ENCODE data around the gene SCGB1C1. TPM values are rescaled to one million over a fixed set of nuclear protein-coding genes. Genes with fewer than 3 reads are reported as not detected.
A peak's percentile ranks its signal among the peaks of the same experiment; 100 is the strongest.
"Not testable (repeated sequence)": the region's sequence is repeated elsewhere in the genome, so short reads cannot be mapped to it uniquely, and the experiment has no call there.

Gene SCGB1C1
- total RNA-seq = not detected

- no CpG with 5 or more reads among the region's 11 CpGs for WGBS, 2 donors (ENCODE audit: low coverage in 1 of 2)
- not testable (repeated sequence) for H3K36me3 ChIP-seq, H3K4me3 ChIP-seq, ATAC-seq, H3K9me3 ChIP-seq, H3K4me1 ChIP-seq, H3K27me3 ChIP-seq, H3K27ac ChIP-seq
These were observed at the start of gene SCGB1C1 for GRCh38 chr11:192674-193128. Gene SCGB1C1 (plus strand): TSS chr11:193078. CDS start chr11:193100, 22 bp downstream.

GRCh38 chr11:180242-180641 is 12.6 kb upstream of the SCGB1C1 start:
- not testable (repeated sequence) for H3K27me3 ChIP-seq, H3K4me1 ChIP-seq, ATAC-seq, H3K4me3 ChIP-seq, H3K36me3 ChIP-seq, H3K9me3 ChIP-seq, H3K27ac ChIP-seq
- peak in 1 of 4 experiments; percentile 34 for TF ChIP-seq CTCF (IDR thresholded peaks at IDR 0.05)
- no CpG with 5 or more reads among the region's 13 CpGs for WGBS, 2 donors (ENCODE audit: low coverage in 1 of 2)

GRCh38 chr11:189200-189783 is 3.6 kb upstream of the SCGB1C1 start:
- H3K9me3 ChIP-seq, H3K4me3 ChIP-seq, H3K27ac ChIP-seq, H3K27me3 ChIP-seq, H3K36me3 ChIP-seq, H3K4me1 ChIP-seq: not testable (repeated sequence)
- WGBS, 2 donors (ENCODE audit: low coverage in 1 of 2) = 81% methylated on average over 18 of the region's 55 CpGs; no CpG with 5 or more reads in 1 of the 2 donors
- peak; percentile 34 for ATAC-seq

- H3K27ac ChIP-seq, H3K9me3 ChIP-seq, H3K36me3 ChIP-seq, H3K4me1 ChIP-seq, H3K4me3 ChIP-seq, H3K27me3 ChIP-seq: not testable (repeated sequence)
- ATAC-seq = peak; percentile 58
- no CpG with 5 or more reads among the region's 25 CpGs for WGBS, 2 donors (ENCODE audit: low coverage in 1 of 2)
These were observed 3.0 kb upstream of the SCGB1C1 start for GRCh38 chr11:189843-190311.

GRCh38 chr11:190546-190945 is 2.3 kb upstream of the SCGB1C1 start:
- 71 to 74% methylated on average over 5 of the region's 5 CpGs for WGBS, 2 donors (ENCODE audit: low coverage in 1 of 2)
- H3K4me1 ChIP-seq, H3K9me3 ChIP-seq, ATAC-seq, H3K4me3 ChIP-seq, H3K36me3 ChIP-seq, H3K27me3 ChIP-seq, H3K27ac ChIP-seq: not testable (repeated sequence)

- TF ChIP-seq CTCF (IDR thresholded peaks at IDR 0.05) = peak in 2 of 4 experiments; percentile 26 to 56
- not testable (repeated sequence) for H3K9me3 ChIP-seq, H3K4me3 ChIP-seq, H3K4me1 ChIP-seq, H3K27me3 ChIP-seq, H3K27ac ChIP-seq, H3K36me3 ChIP-seq
- WGBS, 2 donors (ENCODE audit: low coverage in 1 of 2) = 56% methylated on average over 2 of the region's 8 CpGs; no CpG with 5 or more reads in 1 of the 2 donors
- peak; percentile 46 for ATAC-seq
These were observed 1.1 kb upstream of the SCGB1C1 start for GRCh38 chr11:191490-192478.

- ATAC-seq, H3K27ac ChIP-seq, H3K36me3 ChIP-seq, H3K4me3 ChIP-seq, H3K9me3 ChIP-seq, H3K27me3 ChIP-seq, H3K4me1 ChIP-seq: not testable (repeated sequence)
- WGBS, 2 donors (ENCODE audit: low coverage in 1 of 2) = 61 to 81% methylated on average over 3 to 5 of the region's 5 CpGs
These were observed 603 bp downstream of the SCGB1C1 start for GRCh38 chr11:193481-193880.
